K562 (cell line): Measurements from ENCODE around the gene LRRC71. TPM values are rescaled to one million over a fixed set of nuclear protein-coding genes. Genes with fewer than 3 reads are reported as not detected.

Source experiments
- ATAC-seq: fragments of 200-7000 bp; cut with Tn5 transposase; 3 replicates; pipeline ENCODE4 v1.9.1; 2020; ENCODE audit warnings: moderate library complexity
- BruUV-seq: library from RNA; stranded (reverse); fragments of 400-500 nt; replicated peaks from 2 replicates; lab custom pipeline; 2021; lab: Mats Ljungman, UMichigan
- CTCF ChIA-PET: fragments of 300-600 bp; formaldehyde crosslinking; extraction: SDS; loops from one replicate; lab custom pipeline; 2021; ENCODE audit warnings: low intra/inter-chr PET ratio; lab: Yijun Ruan, JAX
- POLR2A ChIA-PET: fragments of 300-600, 350-650 bp; sonication (Branson Sonifier 250); formaldehyde crosslinking; extraction: SDS; loops from one replicate; lab custom pipeline; 2021; ENCODE audit warnings: antibody characterized with exemption, inconsistent platforms; lab: Yijun Ruan, JAX
- DNase-seq, 4 experiments: peaks; one replicate each; pipeline versions ENCODE4 v3.0.0 to v3.0.0-alpha.2; 2011 to 2018; ENCODE audit warnings: low spot score in 3 of 4, mixed read lengths in 3 of 4; ENCODE audit errors: extremely low read depth in 1 of 4
- FAIRE-seq: peaks from 2 replicates; lab custom pipeline; 2011; peaks lifted over from hg19 to GRCh38; lab: Jason Lieb, UNC
- H2AFZ ChIP-seq: 2 replicates; pipeline ENCODE4 v1.6.0; 2011; ENCODE audit warnings: low read depth, low read length, control low read depth, inconsistent platforms
- H3K27ac ChIP-seq: fragments of 200-600 bp; 3 replicates; pipeline ENCODE4 v1.8.0; 2011; ENCODE audit warnings: low read depth, mild to moderate bottlenecking, control low read depth, inconsistent platforms, low read length, moderate library complexity, mixed read lengths; ENCODE audit errors: extremely low read depth
- H3K27me3 ChIP-seq, 2 experiments: fragments of 300-600 bp in 1 of 2; 2 replicates in 1 of 2; 3 replicates in 1 of 2; pipeline versions ENCODE4 v1.6.0 to v1.8.0; 2011; ENCODE audit warnings: inconsistent platforms in 2 of 2, low read length in 2 of 2, mild to moderate bottlenecking in 1 of 2, mixed read lengths in 1 of 2, moderate library complexity in 1 of 2; ENCODE audit not compliant: control insufficient read depth in 2 of 2, insufficient read depth in 2 of 2
- H3K36me3 ChIP-seq: fragments of 300-600 bp; 3 replicates; pipeline ENCODE4 v1.8.0; 2011; ENCODE audit warnings: mild to moderate bottlenecking, low read length, inconsistent platforms; ENCODE audit not compliant: control insufficient read depth, insufficient read depth
- H3K4me1 ChIP-seq, 2 experiments: fragments of 200-600 bp in 1 of 2; replicated peaks in 1 of 2; 2 replicates in 1 of 2; 3 replicates in 1 of 2; pipeline versions ENCODE4 v1.5.1 to v1.8.0; 2011; ENCODE audit warnings: inconsistent platforms in 2 of 2, low read length in 2 of 2, mild to moderate bottlenecking in 1 of 2, mixed read lengths in 1 of 2, moderate library complexity in 1 of 2; ENCODE audit not compliant: control insufficient read depth in 2 of 2, insufficient read depth in 2 of 2
- H3K4me2 ChIP-seq: 2 replicates; pipeline ENCODE4 v1.6.1; 2011; ENCODE audit warnings: low read length, control low read depth, inconsistent platforms, mixed read lengths; ENCODE audit not compliant: insufficient read depth
- H3K4me3 ChIP-seq: fragments of 200-600 bp; sonication (generic), shearing (Covaris generic); 2 replicates; pipeline ENCODE4 v1.5.1; 2016; ENCODE audit warnings: control low read depth, inconsistent platforms
- H3K79me2 ChIP-seq: fragments of 200-600 bp; 3 replicates; pipeline ENCODE4 v1.8.0; 2011; ENCODE audit warnings: low read length, inconsistent platforms; ENCODE audit not compliant: control insufficient read depth, insufficient read depth
- H3K9ac ChIP-seq, 2 experiments: 2 replicates each; pipeline versions ENCODE4 v1.6.0 to v1.6.1; 2011; ENCODE audit warnings: low read depth in 2 of 2, low read length in 2 of 2, control low read depth in 1 of 2, inconsistent platforms in 1 of 2, mild to moderate bottlenecking in 1 of 2, mixed read lengths in 1 of 2; ENCODE audit not compliant: insufficient read depth in 1 of 2
- H3K9me1 ChIP-seq: one replicate; pipeline ENCODE4 v1.6.0; 2011; ENCODE audit warnings: inconsistent platforms, mild to moderate bottlenecking, low read length, moderate library complexity; ENCODE audit not compliant: control insufficient read depth, insufficient read depth
- H3K9me3 ChIP-seq: replicated peaks from 2 replicates; pipeline ENCODE4 v1.5.1; 2011; ENCODE audit warnings: low read depth, low read length, inconsistent platforms; ENCODE audit not compliant: control insufficient read depth, insufficient read depth
- H4K20me1 ChIP-seq: replicated peaks from 2 replicates; pipeline ENCODE4 v1.6.1; 2011; ENCODE audit warnings: low read length, inconsistent platforms, mixed read lengths; ENCODE audit not compliant: control insufficient read depth, insufficient read depth
- AFF1 ChIP-seq, 2 experiments: fragments of 450-650 bp; IDR thresholded peaks; 2 replicates each; pipeline ENCODE4 v1.6.1; 2018; ENCODE audit warnings: mild to moderate bottlenecking in 2 of 2, low read depth in 1 of 2; ENCODE audit not compliant: partially characterized antibody in 2 of 2
- FOS ChIP-seq: IDR thresholded peaks from 3 replicates; pipeline ENCODE4 v1.6.1; 2011; ENCODE audit not compliant: insufficient read length; ENCODE audit errors: extremely low read depth
- PATZ1 ChIP-seq: fragments of 250-450 bp; sonication (Bioruptor Pico); IDR thresholded peaks from 2 replicates; pipeline ENCODE4 v1.5.0; 2020; ENCODE audit warnings: mild to moderate bottlenecking, borderline replicate concordance
- RBM15 ChIP-seq: fragments of 200-400 bp; formaldehyde crosslinking; IDR thresholded peaks from 2 replicates; pipeline ENCODE4 v1.6.1; 2018; ENCODE audit warnings: mild to moderate bottlenecking, low read length, moderate library complexity; ENCODE audit not compliant: insufficient read depth
- SMARCB1 ChIP-seq: IDR thresholded peaks from 2 replicates; pipeline ENCODE4 v1.6.1; 2011; ENCODE audit warnings: improper control_type of control experiment, low read depth; ENCODE audit not compliant: insufficient read length
- STAT5B ChIP-seq: fragments of 250-450 bp; sonication (Bioruptor Pico); IDR thresholded peaks from 2 replicates; pipeline ENCODE4 v1.8.0; 2021; ENCODE audit warnings: mild to moderate bottlenecking, inconsistent platforms
- TBL1XR1 ChIP-seq, 2 experiments: IDR thresholded peaks; 2 replicates each; pipeline ENCODE4 v1.6.1; 2012; ENCODE audit warnings: improper control_type of control experiment in 2 of 2, low read length in 2 of 2, mild to moderate bottlenecking in 1 of 2
- TEAD2 ChIP-seq: fragments of 450-650 bp; IDR thresholded peaks from 2 replicates; pipeline ENCODE4 v1.6.1; 2016; ENCODE audit warnings: missing genetic modification characterization, control low read depth, missing compliant biosample characterization
- ZNF212 ChIP-seq: fragments of 450-650 bp; formaldehyde crosslinking; IDR thresholded peaks from 2 replicates; pipeline ENCODE4 v1.4.0; 2020; ENCODE audit warnings: mild to moderate bottlenecking
- ZNF57 ChIP-seq: fragments of 450-650 bp; formaldehyde crosslinking; IDR thresholded peaks from 2 replicates; pipeline ENCODE4 v1.4.0; 2020; ENCODE audit warnings: mild to moderate bottlenecking, moderate library complexity
- WGBS: fragments of 100-300 bp; shearing (Covaris generic); methylation state at CpG from one replicate; pipeline ENCODE4 v1.1.6; 2016; ENCODE audit warnings: low coverage, mixed read lengths; ENCODE audit not compliant: insufficient coverage; ENCODE audit errors: missing lambda C conversion rate; 5-methylcytosine and 5-hydroxymethylcytosine counted together
- in situ Hi-C: fragments of 300-500 bp; cut with MboI; formaldehyde crosslinking; loops from 4 replicates; pipeline ENCODE4 v1.15.0; 2018; ENCODE audit warnings: inconsistent platforms, mixed read lengths
- intact Hi-C: fragments of 100-400 bp; cut with micrococcal nuclease; formaldehyde crosslinking; loops from 2 replicates; pipeline ENCODE4 v1.14.2; 2022
- polyA plus RNA-seq, 8 experiments: library from polyadenylated mRNA; depleted of rRNA in 4 of 8; stranded (reverse) in 5 of 8; unstranded in 3 of 8; fragments of >200 nt; fragmentation: Nextera tagmentation in 2 of 8; fragmentation: Illumina TruSeq in 1 of 8; extraction: Ambion mirVana in 2 of 8; extraction: Trizol in 1 of 8; gene quantifications; 2 replicates each; pipeline versions ENCODE4 v1.2.1 to v1.2.3, GENCODE V29; 2011 to 2014; ENCODE audit warnings: inconsistent platforms in 1 of 8, missing spikeins in 1 of 8
- total RNA-seq, 7 experiments: library from RNA; depleted of rRNA in 6 of 7; stranded (reverse); fragments of >200 nt in 6 of 7; fragmentation: Illumina TruSeq in 2 of 7; extraction: Trizol in 2 of 7; gene quantifications; 2 replicates each; pipeline versions ENCODE4 v1.2.1 to v1.2.3, GENCODE V29; 2011 to 2021; ENCODE audit warnings: low replicate concordance in 1 of 7

Gene LRRC71
- total and polyA plus RNA-seq, 9 of the 15 experiments (the other 6 are each of a cell fraction or from before 2014, with no cell fraction given): 0.06 to 1.2 (median 0.51) TPM; not detected in 1

GRCh38 chr1:156943756-156944155, 23.3 kb downstream of the LRRC71 start:
- intact Hi-C loops: no loop called here
- Histone ChIP-seq H3K36me3 (peaks cover 60% of the 10 kb centered on the region; the same call in 2 of the 3 replicates), H3K9me1 (peaks cover 3% of the 10 kb centered on the region), H3K9me3 (no peaks in the 10 kb centered on the region), H3K9ac (no peak overlapping the region), H3K27me3 (no peaks in the 10 kb centered on the region), H3K79me2 (no peaks in the 10 kb centered on the region), H4K20me1 (no peaks in the 10 kb centered on the region), H3K4me1 (no peaks in the 10 kb centered on the region; a peak in 2 of 5 replicates), H3K27ac (no peak overlapping the region), H3K4me2 (no peak overlapping the region), H2AFZ (no peak overlapping the region), H3K4me3 (no peak overlapping the region)
- 49% methylated on average over 2 of the region's 3 CpGs for WGBS
- POLR2A ChIA-PET: interaction anchor here (1.0 kb wide), 1 partner anchor 49 kb away, joined by 4 read pairs; no protein-coding TSS in a partner anchor
- CTCF ChIA-PET: interaction anchor here (0.5 kb wide), 1 partner anchor 110 kb away, joined by 3 read pairs; no protein-coding TSS in a partner anchor
- in situ Hi-C loops: no loop called here
- DNase-seq: no peak
- BruUV-seq: no TSS peak
- ATAC-seq: no peak
- no peak for FAIRE-seq
- TF ChIP-seq RBM15: no peak
- TF ChIP-seq TBL1XR1 (IDR thresholded peaks at IDR 0.05; ENCODE audit: low read length in 2 of 2): no peak
- TF ChIP-seq SMARCB1: no peak
- no peak for TF ChIP-seq ZNF57 (CRISPR knock-in tag)
- TF ChIP-seq PATZ1 (CRISPR knock-in tag): no peak
- TF ChIP-seq AFF1 (IDR thresholded peaks at IDR 0.05; ENCODE audit: low read depth in 1 of 2, partially characterized antibody in 2 of 2): no peak
- no peak for TF ChIP-seq TEAD2 (tag)
- TF ChIP-seq ZNF212 (CRISPR knock-in tag): no peak
- TF ChIP-seq FOS: no peak
- TF ChIP-seq STAT5B (CRISPR knock-in tag): no peak
